ENCODE measurements around the gene SOX30.

The SOX30 gene

DNA sequence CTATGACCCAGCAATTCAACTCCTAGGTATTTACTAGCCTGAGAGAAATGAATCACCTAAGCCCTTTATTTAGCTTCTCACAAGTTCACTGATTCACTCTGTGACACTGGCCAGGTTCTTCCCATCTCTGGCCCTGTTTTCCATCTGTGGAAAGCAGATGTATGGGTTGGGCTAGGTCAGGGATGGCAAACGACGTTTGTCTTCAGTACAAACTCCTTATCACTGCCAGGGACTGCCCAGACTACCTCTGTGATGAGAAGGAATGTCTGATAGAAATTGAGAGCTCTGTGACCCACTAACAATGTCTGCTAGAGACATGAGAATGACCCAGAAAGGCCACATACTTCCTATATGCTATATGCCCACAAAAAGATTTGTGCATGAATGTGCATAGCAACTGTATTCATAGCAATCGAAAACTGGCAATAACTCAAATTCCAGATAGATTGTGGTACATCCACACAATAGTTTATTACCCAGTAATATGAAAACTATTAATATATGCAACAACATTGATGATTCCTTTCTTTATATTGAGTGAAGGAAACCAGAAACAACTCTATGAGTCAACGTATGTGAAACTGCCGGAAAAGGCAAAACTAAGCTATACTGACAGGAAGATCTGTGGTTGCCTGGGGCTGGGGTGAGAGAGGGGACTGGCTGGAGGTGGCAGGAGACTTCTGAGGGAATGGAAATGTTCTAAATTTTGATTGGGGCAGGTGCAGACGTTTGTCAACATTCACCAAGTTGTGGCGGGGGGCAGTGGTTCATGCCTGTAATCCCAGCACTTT lies 44.7 kb downstream of the SOX30 start:
- DNase-seq (ENCODE audit: low read depth), result peak; percentile 97

DNA sequence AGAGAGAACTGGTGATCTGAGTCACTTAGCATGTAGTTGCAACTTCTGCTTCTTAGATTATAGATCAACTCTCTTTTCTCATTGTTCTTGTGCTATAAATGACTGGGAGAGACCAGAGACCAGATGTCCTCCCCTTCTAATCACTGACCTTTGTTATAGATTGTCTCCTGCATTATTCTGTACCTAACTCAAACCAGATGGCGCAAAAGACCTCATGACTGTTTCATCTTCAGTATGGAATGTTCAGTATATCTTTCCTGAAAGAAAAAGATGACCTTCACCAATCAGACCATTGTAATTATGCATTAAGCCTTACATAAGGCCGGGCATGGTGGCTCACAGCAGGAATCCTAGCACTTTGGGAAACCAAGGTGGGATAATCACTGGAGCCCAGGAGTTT lies 46.2 kb downstream of the SOX30 start:
- peak; percentile 44 for DNase-seq (ENCODE audit: low read depth)

DNA sequence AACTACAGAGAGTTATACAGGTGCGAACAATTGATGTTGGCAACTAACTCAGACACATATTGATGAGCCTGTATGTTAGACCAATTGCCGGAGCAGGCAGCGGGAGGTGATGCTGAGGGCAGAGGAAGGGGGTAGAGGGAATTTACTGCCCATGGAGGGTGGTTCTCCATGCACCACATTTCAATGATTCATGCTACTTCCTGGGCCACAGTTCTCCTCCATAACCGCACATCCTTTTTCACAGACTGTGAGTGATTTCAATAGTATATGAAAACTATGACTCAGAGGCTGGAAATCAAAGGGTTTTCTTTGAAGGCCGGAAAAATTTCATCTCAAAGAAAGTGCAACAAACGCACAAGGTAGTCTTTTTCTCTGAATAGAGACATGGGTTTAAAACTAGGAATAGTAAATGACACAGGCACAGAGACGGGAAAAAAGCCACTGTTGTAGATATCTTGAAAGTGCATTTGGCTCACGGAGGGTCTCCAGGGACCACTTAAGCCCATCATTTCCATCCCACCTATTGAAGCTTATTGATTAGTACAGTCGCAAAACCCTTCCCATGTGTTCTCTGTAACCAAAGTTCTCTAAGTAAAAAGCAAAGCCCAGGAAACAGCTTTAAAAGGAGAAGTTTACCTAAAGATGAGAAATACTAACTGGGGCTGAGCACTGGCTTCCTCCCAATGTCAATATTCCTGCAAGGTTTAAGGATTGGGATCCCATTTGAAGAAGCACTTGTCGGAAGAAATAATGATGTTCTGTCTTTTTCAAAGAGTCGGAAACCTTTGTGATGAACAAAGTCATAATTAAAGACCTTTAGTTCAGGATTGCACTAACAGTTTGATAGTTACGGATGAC lies 48.7 kb downstream of the SOX30 start:
- peak; percentile 99 for DNase-seq (ENCODE audit: low read depth)

DNA sequence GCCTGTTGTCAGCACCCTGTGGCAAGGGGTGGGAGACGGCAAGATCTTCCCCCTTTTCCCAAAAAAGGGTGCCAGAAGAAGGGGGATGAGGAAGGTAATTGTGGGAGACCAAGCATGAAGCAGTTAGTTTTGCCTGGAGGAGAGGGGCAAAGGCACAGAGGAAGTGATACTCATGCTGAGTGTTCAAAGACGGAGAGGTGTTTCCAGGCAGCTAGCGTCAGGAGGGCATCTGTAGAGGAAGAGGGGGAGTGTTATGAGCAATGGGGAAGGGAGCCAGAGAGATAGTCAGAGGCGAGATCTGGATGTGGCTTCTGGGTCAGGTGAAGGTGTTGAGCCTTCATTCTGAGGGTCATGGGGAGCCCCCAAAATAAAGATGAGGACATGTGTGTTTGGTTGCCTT lies 49.7 kb downstream of the SOX30 start:
- peak; percentile 94 for DNase-seq (ENCODE audit: low read depth)

DNA sequence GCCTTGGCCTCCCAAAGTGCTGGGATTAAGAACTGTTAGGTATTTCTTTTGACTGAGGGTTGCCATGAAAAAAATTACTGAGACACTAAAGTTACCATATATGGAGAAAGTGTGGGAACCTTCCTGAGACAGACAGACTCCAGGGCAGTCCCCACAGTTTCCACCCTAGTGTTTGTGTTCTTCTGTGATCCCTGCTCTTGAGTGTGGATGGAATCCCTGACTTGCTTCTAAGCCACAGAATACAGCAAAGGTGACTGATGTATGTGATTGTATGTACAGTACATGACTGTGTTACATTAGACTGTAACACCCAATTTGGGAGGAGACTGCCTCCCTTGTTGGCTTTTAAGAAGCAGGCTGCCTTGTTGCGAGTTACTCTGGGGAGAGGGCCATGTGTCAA lies 52.0 kb downstream of the SOX30 start:
- no peak for DNase-seq (ENCODE audit: low read depth)

DNA sequence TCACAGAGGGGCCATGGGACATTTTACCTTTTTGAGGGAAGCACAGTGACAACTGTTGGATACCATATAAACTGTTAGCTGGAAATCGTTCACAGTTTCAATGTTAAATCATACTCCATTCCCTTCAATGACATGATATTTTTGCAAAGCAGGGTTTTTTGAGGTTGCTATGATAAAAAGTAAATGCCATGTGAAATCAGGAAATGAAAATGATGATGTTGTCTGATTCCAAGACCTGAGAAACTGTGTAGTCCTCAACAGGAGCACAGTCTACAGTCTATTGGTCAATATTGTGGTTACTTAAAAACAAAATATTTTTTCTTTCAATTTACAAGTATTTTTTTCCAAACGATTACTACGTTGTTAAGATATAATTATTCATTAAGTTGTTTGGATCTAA lies 52.7 kb downstream of the SOX30 start:
- no peak for DNase-seq (ENCODE audit: low read depth)

DNA sequence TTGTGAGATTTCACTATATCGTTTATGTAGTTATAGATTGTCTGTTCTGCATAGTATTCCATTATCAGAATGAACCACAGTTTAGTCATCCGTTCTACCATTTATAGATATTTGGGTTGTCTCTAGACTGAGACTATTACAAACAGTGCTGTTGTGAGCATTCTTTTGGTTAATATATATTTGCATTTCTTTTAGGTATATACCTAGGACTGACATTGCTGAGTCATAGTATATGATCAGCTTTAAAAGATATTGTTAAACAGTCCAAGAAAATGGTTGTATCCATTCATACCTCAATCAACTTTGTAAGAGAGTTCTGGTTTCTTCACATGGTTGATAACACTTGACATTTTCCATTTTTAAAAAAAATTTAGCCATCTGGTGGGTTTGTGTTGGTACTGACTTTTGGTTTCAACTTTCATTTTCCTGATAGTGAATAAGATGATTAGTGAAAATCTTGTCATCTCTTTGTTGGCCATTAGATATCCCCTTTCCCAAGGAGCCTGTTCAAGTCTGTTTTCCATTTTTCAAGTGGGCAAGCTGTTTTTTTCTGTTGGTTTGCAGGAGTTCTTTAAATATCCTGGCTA lies 53.8 kb downstream of the SOX30 start:
- no peak for DNase-seq (ENCODE audit: low read depth)

DNA sequence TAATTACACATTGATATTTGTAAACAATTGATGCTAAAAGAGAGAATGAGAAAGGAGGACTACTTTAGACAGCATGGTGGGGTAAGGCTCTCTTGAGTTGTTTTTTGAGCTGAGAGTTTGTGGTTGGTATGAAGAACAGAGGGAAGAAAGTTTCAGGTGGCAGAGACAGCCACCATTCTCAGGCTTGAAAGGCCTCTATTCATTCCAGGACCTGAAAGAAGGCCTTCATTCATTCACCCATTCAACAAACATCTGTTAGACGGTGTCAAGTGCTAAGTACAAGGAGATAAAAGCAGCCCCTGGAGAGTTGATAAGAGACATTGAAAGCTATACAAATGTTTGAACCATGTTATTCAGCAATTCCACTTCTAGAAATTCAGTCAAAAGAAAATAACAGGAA lies 55.0 kb downstream of the SOX30 start:
- DNase-seq (ENCODE audit: low read depth), result no peak

DNA sequence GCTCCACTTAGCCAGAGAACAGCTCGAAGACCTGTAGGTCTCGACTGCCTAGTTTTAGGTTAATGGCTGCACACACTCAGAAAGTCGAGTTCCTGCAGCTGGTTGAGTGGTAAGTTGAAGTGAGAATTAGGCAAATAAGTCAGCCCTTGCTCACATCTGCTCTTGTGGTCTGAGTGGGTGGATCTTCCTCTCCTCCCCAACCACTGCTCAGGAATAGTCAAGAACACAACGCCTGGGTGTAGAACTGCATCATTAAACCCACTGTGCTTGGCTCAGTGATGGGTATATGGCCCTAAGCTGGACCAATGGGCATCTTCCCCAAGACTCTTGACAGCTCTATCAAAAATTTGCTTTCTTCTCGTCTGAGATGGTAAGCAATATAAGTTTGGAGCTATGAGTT lies 55.8 kb downstream of the SOX30 start:
- DNase-seq (ENCODE audit: low read depth), result peak; percentile 28

DNA sequence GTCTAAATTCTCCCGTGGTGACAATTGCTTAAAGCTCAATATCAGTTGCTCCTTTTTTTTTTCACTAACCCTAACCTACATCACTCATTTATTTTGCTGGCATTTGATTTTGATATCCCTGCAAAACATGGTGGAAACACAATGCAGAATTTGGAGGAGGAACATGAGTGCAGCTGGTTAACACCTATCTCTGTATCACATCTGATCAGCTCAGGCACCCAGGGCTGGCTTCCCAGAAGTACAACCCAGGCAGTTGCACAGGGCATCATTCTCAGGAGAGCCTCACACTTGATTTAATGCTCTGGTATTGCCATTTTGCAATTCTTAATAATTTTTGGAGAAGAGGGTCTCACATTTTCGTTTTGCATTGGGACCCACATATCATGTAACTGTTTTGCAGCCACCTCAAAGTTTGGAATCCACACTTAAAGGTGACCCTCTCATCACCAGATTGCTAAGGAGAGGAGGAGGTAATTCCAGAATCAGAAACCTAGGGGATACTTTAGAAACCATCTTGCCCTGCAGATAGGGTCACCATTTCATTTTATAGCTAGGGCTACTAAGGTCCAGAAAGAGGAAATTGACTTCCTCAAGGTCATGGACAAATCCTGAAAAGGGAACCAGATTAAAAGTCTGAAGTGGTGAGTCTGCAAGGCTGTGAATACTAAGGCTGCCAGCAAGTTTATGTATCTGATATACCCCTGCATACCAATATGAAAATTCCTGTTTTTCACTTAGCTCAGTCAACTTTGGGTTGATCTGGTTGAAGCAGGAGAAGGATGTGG lies 57.4 kb downstream of the SOX30 start:
- no peak for DNase-seq (ENCODE audit: low read depth)

DNA sequence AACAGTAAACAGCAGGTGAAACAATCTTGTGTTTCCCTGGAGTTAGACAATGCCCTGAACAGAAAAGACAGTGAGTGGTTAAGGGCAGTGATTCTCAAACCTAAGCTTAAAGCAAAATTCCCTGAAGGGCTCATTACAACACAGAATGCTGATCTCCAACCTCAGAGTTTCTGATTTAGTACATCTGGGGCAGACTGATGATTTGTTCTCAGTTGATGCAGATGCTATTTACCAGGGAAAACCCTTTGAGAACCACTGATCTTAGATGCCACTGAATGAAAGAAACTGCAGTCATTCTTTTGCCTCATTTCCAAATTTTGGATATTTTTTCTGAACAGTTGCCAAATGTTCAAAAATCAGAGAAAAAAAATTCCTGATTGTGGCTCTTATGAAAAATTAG lies 58.0 kb downstream of the SOX30 start:
- no peak for DNase-seq (ENCODE audit: low read depth)

DNA sequence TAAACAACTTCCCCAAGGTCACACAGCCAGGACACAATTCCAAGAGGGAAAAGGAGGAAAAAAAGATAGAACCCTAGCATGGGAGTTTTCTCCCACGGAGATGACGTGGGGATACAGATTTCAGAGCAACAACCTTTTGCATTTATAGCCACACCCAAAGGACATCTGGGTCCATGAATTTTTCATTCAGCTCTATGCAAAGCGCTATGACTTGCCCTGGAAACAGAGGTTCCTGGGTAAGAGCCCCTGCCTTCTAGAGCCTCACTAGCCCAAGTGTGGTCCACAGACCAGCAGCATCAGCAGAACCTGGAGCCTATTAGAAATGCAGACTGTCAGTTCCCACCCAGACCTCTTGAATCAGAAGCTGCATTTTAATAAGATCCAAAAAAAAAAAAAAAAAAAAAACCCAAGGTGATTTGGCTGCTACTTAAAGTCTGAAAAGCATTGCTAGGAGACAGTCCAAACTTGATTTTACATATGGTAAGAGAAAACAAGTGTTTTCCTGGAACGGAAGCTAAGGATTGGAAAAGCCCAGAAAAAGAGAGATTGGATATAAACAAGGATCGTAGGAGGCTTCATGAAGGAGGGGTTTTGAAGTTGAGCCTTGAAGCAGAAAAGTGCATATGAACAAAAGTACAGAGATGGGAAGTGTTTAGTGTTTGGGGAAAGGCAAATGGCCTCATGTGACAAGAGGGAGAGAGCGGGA lies 59.0 kb downstream of the SOX30 start:
- DNase-seq (ENCODE audit: low read depth), result no peak

DNA sequence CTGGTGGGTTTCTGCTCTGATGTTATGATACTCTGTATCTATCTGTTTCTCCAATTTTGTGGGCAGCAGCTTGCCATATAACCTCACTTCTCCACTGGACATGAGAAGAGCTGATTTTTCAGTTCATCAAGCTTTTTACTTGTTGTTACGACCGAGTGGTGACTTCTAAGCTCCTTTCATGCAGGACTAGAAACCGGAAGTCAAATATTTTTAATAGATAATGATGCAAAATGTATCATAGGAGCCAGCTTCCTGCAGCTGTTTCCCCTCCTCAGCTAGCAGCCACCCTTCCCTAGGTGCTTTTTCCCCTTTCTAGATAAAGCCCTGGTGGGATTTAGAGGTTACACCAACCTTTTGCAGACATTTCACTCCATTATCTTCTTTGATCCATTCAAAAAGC lies 59.6 kb downstream of the SOX30 start:
- no peak for DNase-seq (ENCODE audit: low read depth)

DNA sequence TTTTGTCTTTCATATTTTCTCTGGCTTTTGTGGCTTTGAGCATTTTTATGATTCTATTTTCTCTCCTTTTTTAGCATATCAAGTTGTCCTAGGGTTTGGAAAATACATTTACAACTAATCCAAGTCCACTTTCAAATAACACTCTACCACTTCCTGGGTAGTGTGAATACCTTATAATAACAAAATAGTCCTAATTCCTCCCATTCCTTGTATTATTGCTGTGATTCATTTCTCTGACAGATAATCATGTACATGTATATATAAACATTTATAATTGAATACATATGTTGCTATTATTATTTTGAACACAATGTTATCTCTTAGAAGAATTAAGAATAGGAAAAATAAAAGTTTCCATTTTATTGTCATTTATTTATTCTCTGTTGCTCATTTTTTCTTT lies 61.8 kb downstream of the SOX30 start:
- peak; percentile 27 for DNase-seq (ENCODE audit: low read depth)

DNA sequence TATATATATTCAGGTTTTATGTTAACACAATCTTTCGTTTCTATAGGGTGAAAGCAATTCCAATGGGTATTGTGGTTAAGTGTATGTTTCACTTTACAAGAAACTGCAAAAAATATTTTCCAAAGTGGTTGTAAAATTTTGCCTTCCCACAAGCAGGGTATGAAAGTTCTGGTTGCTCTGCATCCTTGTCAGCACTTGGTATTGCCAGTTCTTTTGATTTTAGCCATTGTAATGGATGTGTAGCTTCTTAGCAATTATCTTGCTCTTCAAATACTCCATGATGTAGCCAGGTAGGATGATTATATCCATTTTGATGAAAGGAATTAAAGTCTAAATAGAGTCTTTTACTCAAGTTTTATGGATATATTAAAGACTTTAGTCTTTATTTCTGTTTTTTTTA lies 67.6 kb downstream of the SOX30 start:
- no peak for DNase-seq (ENCODE audit: low read depth)

DNA sequence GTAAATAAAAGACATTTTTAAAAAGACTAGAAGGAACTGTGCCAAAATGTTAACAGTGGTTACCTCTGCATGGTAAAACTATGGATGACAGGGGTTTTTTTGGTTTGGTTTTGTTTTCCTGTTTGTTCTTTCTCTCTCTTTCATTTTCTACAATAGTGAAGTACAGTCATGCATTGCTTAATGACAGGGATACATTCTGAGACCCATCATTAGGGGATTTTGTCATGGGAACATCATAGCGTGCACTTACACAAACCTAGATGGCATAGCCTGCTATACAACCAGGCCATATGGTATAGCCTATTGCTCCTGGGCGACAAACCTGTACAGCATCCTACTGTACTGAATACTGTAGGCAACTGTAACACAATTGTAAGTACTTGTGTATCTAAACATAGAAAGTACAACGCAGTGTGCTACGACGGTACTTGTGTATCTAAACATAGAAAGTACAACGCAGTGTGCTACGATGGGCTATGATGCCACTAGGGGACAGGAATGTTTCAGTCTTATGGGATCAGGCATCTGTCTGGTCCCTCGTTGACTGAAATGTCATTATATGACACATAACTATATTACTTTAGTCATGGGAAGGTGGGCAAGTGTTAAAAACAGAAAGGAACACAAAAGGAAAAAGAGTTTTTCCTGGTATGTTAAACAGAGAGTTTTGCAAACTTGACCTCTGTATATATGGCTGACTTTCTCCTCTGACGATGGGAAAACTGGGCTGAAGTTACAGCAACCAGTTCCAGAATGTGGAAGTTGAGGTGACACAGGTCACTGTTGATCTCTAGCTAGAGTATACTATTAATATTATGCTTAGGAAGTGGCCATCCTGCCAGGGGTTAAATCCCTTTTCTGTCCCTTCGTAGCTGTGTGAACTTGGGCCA lies 69.3 kb downstream of the SOX30 start:
- no peak for DNase-seq (ENCODE audit: low read depth)

DNA sequence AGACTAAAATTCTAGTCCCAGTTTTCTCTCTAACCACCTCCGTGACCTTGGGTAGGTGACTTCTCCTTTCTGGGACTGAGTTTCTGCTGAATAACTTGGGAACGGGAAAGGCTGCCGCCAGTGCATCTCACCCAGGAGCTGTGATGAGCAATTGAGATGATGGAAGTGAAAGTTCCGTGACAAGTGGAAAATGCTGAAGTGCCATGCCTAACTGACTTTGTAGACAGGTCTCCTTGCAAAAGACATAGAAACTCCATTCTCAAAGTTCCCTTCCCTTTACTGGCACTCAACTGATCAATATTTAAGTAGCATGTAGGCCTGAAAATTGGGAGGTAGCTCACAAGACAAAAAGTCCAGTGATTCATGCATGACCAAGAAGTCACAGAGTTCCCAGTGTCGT lies 70.3 kb downstream of the SOX30 start:
- peak; percentile 23 for DNase-seq (ENCODE audit: low read depth)

DNA sequence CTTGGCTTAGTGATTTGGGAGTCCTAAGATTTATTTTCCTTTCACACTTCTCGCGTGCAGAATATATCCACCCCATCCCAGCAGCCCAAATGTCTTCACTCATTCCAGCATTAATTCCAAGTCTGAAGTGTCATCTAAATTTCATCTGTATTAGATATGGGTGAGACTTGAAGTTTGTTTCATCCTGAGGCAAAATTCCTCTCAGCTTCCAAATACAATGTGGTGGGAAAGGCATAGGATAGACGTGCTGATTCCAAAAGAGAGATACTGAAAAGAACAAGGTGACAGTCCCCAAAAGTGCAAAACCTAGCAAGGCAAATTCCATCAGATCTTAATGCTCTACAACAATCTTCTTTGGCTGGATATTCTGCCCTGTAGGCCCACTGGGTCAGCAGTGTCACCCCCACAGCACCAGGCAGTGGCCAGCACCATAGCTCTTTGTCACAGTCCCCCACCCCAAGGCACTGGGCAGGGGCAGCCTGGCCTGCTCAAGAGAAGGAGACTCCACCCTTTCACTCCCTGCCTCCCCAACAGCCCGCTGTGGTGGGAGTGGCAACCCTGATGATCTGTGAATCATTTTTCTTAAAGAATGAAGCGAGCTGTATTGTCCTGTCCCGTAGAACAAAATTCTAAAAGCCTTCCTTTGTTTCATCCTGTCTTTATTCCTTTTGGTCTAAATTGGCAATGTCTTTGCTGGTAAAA lies 74.0 kb downstream of the SOX30 start:
- DNase-seq (ENCODE audit: low read depth), result no peak

DNA sequence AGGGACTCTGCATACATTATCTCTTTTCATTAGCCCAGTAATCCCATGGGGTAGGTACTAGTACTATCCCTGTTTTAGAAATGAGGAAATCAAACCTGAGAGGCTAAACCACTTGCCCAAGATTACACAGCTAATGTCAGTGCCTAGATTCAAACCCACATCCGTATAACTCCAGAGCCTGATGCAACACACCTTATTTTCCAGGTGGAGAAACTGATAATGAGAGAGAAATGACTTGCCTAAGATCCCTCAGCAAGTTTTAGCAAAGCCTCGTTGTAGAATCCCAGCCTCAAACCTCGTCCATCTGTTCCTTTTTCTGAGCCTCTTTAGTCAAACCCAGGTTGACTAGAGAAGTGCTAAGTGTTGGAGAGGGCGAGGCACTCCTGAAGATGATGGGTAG lies 75.6 kb downstream of the SOX30 start:
- DNase-seq (ENCODE audit: low read depth), result no peak

Measured in ELR (cell line).